Activated CD4-positive, alpha-beta T cell treated with anti-CD3 and anti-CD28 coated beads for 1 hour (primary cell): ENCODE data around the gene ACAP3.

ENCODE experiments used
- DNase-seq: peaks from one replicate; pipeline ENCODE4 v3.0.0-alpha.2; 2020

Gene ACAP3, protein sequence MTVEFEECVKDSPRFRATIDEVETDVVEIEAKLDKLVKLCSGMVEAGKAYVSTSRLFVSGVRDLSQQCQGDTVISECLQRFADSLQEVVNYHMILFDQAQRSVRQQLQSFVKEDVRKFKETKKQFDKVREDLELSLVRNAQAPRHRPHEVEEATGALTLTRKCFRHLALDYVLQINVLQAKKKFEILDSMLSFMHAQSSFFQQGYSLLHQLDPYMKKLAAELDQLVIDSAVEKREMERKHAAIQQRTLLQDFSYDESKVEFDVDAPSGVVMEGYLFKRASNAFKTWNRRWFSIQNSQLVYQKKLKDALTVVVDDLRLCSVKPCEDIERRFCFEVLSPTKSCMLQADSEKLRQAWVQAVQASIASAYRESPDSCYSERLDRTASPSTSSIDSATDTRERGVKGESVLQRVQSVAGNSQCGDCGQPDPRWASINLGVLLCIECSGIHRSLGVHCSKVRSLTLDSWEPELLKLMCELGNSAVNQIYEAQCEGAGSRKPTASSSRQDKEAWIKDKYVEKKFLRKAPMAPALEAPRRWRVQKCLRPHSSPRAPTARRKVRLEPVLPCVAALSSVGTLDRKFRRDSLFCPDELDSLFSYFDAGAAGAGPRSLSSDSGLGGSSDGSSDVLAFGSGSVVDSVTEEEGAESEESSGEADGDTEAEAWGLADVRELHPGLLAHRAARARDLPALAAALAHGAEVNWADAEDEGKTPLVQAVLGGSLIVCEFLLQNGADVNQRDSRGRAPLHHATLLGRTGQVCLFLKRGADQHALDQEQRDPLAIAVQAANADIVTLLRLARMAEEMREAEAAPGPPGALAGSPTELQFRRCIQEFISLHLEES

DNA sequence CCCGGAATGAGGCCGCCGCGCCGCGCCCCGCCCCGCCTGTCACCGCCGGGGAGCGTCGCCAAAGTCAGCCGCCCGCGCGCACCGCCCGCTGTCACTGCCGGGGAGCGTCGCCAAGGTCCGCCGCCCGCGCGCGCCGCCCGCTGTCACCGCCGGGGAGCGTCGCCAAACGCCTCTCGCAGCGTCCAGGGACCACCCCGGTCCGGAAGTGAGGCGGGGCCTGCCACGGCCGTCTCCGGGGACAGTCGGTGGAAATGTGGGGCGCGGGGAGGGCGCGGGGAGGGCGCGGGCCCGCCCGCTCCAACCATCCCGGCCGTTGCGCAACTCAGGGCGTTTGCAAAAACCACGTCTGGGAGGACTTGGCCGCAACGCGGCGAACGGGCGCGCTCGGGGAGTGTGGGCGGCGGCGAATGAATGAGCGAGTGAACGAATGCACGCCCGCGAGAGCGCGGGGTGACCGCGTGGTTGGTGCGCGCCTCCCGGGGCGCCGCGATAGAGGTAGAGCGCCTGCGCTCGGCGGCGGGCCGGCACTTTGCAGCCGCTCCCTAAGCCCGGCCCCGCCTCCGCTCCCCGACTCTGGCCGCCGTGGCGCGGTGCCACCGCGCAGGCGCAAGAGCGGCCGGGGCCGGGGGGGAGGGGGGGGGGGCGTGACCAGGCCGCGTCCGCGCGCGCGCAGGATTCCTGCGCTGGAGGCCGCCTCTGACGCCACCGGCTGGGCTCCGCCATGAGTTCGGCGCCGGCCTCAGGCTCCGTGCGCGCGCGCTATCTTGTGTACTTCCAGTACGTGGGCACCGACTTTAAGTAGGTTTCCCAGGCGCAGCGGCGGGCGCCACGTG, at the start of gene ACAP3, which contains the start of gene PUSL1:
Gene ACAP3, minus strand, starts transcription at position 8 of the 833 bp plus-strand sequence. CDS start 115 bp downstream, outside the sequence.
Gene PUSL1, plus strand, starts transcription at position 675 of the 833 bp plus-strand sequence. Its CDS starts 47 bp downstream, at position 722.
- peak; percentile 84 for DNase-seq

DNA sequence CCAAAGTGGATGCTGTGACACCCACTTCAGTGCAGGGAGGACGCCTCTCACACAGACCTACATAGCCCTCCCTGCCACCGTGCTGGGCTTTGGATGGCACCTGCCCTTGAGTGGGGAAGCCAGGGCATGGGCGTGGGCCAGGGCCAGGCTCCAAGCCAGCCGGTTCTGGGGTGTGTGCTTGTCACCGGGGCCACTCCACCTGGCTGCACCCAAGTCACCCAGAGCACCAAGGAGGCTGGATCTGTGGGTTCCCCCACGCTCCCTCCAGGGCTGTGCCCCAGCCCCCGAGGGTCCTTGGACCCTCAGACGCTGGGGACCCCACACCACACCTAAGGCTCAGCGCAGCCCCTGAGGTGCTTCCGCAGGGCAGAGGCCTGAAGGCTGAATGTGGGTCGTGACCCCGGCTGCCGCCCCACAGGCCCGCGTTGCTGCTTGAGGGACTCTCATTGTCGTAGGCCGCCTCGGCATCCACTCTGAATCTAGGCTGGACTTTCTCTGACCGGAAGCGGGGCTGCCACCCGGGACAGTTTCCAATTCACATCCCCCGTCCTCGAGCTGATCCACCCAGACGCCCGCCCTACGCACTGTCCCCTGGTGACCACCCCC, 49.2 kb upstream of the ACAP3 start:
- no peak for DNase-seq

GRCh38 chr1:1356166-1356795, 48.6 kb upstream of the ACAP3 start:
- no peak for DNase-seq

DNA sequence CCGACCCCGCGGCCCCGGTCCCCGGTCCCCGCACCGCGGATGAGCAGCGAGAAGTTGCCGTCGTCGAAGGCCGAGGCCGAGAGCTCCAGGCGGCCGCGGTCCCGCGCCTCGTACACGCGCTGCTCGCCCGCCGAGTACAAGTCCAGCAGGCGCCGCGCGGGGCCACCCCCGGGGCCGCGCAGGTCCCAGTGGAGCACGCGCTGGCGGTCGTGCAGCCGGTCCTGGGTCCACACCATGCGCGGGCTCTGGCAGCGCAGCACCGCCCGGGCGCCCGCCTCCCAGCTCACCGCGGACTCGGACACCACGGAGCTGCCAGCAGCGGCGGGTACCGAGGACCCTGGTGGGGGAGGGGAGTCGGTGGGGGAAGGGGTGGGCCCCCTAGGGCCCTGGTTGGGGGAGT, 47.7 kb upstream of the ACAP3 start:
- DNase-seq: no peak

DNA sequence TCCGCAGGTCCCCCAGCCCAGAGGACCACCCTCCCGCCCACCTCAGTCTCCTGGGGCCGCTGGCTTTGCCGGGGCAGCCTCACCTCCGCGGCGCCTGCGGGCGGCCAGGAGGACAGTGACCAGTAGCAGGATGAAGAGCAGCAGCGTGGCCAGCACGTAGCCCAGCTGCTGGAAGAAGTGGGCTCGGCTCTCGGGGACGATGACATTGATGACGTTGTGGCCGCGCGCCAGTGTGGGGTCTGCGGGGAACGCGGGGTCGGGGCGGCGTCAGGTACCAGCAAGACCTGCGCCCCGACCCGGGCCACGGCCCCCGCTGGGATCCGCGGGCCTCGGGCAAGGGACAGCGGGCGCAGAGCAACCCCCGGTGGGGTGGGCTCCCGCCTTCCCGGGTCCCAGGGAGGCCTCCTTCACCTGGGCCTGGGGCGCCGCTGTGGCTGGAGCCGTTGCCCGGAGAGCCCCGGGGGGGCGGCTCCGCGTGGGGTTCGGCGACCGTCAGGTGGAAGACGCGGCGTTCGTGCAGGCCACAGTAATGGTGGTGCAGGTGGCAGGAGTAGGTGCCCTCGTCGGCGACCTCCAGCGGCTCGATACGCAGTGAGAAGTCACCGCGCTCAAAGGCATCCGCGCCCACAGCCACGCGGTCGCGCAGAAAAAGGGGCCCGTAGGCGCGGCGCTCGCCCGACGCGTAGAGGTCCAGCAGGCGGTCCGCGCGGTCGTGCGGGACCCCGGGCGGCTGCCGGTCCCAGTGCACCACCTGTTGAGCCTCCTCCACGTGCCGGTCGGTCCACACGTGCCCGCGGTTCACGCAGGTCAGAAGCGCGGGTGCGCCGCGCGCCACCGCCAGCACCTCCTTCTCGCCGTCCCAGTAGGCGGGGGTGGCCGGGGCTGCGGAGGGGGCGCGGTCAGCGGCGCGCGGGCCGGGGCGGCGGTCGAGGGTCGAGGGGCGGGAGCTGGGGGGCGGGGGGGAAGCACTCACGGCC, 46.8 kb upstream of the ACAP3 start:
- no peak for DNase-seq

DNA sequence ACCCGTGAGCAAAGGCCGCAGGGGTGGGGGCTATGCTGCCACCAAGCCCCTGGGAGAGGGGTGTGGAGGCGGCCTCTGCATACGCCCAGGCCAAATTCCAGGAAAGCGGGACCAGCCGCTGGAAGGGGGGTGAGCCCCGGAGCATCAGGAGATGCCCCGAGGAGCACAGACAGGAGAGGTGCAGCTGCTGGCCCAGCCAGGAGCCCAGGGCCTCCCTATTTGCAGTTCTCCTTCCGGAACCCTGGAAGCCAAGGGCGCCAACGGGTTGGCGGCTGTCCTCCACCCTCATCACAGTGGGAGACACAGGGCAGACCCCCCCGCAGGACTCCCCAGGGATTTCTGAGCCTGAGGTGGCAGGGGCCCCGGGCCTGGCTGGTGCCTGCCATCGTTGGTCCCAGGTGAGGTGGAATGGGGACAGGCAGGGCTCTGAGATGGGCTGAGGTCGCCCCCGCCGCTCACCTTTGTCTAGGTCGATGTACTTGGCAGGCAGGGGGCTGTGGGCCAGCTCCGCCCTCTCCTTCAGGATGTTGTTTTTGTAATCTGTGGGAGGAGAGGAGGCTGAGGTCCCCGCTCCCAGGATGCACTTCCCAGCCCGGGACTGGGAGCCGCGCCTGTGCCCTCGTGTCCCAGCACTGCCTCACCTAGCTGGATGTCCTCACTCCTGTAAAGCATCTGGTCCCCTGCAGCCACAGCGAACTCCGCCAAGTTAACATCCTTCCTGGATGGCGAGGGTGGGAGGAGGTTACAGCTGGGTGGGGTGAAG, 45.8 kb upstream of the ACAP3 start:
- DNase-seq: no peak

GRCh38 chr1:1352786-1353388, 45.2 kb upstream of the ACAP3 start:
- DNase-seq: no peak

DNA sequence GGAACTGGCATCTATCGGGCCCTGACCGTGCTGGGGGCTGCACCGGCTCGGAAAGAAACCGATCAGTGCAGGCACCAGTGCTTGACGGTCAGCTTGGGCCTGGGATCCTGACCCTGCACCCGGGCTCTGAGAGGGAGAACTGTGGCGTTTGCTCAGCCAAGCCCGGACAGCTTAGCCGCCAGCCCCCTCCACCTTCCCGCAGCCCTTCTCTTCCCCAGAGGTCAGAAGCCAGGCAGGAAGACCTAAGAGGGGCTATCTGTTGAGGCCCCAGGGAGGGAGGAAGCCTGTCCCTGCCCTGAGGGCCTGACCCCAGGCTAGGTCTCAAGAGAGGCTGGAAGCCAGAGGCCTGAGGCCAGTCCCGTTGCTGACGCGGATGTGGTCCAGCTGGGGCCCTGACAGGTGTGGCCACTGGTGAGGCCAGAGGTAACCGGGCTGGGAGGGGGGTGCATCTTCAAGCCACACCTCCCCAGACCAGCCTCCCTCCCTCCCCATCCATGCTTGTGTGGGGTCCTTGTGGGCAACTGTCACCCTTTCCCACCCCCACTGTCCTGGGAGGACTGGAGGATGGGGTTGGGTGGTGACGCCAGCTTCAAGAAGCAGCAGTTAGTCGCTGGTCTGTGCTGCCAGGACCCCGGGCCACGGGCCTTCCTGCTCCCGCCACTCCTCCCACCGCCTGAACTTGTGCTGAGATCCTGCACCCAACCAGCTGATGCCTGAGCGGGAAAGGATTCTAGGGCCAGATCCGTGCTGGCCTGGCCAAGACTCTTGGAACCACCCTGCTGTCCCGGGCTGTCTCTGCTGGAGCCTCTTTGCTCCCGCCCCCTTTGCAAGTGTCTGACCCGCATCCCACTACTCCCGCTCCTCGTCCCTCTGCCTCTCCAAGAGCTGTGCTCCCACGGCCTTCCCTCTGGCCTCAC, 44.0 kb upstream of the ACAP3 start:
- DNase-seq: no peak

- peak; percentile 60 for DNase-seq
Measured at GRCh38 chr1:1349256-1350012, 41.7 kb upstream of the ACAP3 start, which contains the start of gene DVL1. Gene DVL1, minus strand, starts transcription at chr1:1349418. Its CDS starts 353 bp downstream, at chr1:1349065.

DNA sequence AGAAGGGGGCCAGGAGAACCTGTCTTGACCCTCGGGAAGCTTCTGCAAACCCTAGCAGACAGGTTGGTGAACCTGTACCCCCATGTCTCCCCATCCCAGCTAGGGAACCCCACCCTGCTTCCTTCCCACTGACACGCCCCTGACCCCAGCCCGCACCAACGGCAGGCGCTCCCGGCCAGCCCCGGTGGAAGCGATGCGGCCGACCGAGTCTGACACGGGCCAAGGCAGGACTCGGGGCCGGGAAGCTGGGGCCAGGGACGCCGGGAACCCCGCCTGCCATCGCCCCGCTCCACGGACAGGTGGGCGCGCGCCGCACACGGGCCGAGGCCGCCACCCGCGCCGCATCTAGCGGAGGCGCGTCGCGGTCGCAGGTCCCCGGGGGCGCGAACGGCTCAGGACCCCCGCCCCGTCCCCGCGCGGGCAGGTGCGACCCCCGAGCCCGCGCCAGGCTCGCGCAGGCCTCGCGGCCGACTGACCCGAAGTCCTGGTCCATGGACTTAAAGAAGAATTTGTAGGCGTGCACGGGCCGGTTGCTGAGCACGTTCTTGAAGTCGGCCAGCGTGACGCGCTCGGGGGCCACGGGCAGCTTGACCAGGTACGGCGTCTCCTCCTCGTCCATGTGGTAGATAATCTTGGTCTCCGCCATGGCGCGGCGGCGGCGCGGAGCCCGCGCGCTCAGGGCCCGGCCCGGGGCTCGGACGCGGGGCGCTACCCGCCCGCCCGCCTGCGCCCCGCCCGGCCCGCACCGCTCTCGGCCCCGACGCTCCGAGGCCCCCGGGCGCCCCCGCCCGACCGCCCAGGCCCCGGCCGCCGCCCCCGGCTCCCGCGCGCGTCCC, 40.9 kb upstream of the ACAP3 start:
- DNase-seq: no peak

GRCh38 chr1:1347663-1348419, 40.1 kb upstream of the ACAP3 start:
- no peak for DNase-seq

DNA sequence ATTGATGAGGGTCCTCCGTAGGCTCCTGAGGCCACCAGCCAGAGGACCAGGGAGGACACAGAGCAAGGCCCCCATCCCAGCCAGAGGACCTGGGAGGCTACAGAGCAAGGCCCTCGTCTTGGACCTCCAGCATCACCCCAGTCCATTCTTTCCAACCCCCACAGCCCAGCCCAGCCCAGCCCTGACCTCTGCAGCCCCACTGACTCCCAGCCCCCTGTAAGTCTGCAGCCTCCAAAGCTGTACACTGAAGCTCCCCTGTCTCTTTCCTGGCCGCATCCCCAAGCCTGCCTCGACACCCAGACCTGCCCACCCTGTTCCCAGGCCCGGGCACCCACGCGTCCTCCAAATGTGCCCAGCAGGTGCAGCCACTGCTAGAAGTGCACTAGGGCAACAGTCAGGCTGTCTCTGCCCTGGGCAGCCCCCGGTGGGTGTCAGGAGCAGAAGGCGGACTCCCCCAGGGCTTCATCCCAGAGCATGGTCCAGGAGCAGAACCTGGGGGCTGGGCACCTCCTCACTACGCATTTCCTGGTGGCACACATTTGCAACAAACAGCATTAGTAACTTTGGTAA, 39.4 kb upstream of the ACAP3 start:
- no peak for DNase-seq

DNA sequence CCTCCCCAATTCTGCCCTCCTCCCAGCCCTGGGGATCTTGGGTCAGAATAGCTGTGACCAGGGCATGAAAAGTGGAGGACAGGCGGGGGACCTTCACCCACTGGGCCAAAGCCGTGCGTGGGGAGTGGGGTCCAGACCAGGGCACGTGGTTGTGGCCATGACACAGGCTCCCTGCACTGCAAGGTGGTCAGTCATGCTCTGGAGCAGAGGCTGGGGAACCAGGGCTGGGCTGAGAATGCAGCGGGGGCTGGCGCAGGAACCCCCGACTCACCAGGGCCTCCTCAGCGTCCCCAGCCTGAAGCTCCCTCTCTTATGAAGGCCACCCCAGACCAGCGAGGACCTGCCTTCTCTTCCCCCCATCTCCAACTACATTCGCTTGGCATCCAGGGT, 38.8 kb upstream of the ACAP3 start:
- no peak for DNase-seq

DNA sequence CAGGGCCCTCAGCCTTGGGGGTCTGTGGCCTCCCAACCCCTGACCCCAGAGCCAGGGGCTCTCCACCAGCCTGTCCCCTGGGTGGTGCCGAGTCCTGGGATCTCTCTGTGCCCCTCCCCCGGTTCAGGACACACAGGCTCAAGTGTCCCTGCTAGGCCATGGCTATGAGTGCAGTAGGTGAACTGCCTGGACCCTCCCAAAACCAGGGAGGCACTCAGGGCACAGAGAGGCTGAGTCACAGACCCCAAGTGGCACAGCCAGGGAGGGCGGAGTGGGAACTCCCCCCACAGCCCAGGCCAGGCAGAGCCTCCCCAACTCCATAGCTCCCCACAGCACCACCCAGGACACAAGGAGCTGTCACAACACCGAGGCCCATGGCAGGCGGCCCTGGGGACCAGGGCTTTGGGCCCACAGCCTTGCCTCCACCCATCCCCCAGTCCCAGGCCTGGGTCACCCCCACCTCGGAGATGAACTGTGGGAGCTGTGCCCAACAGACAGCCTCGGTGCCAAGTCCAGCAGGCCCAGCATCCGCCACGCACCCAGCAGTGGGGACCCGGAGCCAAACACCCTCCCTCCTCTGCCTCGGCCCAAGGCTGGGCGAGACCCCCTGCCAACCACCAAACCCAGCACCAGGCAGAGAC, 38.2 kb upstream of the ACAP3 start:
- DNase-seq: no peak

DNA sequence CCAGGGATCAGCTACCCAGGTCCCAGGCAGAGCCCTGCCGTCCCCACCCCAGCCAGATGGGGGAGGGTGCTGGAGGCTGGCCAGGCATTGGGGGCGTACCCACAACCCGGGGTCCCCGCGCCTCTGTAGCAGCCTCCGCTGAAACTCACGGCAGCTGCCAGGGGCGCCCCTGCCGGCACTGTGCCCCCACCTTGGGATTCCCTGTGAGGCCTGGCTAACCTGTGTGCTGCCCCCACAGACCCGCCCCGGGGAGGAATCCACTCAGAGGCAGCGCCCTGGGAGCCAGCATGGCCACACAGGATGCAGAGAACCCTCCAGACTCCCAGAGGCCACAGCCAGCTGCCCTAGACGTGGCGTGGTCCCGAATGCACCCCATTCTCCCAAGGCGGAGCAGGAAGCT, 37.7 kb upstream of the ACAP3 start:
- DNase-seq: no peak
